AG04449 (cell line): ENCODE measurements around the gene EXD3.

Experiments used
- CTCF ChIA-PET: fragments of 350-600 bp; formaldehyde crosslinking; extraction: SDS; loops from one replicate; lab custom pipeline; 2021; ENCODE audit warnings: antibody characterized with exemption; lab: Yijun Ruan, JAX
- POLR2A ChIA-PET: fragments of 400-600, 350-600 bp; formaldehyde crosslinking; extraction: SDS; loops from one replicate; lab custom pipeline; 2020; ENCODE audit warnings: antibody characterized with exemption, inconsistent platforms; lab: Yijun Ruan, JAX
- DNase-seq: peaks from one replicate; pipeline ENCODE4 v3.0.0-alpha.2; 2010; ENCODE audit warnings: low read depth, low spot score
- H3K4me3 ChIP-seq: 2 replicates; pipeline ENCODE4 v1.5.1; 2011; ENCODE audit warnings: low read depth, mild to moderate bottlenecking, control low read depth, low read length
- TF ChIP-seq, protein P1 (sequence below): IDR thresholded peaks from one replicate; pipeline ENCODE4 v1.5.1; 2011; ENCODE audit warnings: mild to moderate bottlenecking, moderate library complexity, low read length, control low read depth, inconsistent platforms; ENCODE audit not compliant: insufficient read depth; ENCODE audit errors: missing control alignments

The EXD3 gene

DNA sequence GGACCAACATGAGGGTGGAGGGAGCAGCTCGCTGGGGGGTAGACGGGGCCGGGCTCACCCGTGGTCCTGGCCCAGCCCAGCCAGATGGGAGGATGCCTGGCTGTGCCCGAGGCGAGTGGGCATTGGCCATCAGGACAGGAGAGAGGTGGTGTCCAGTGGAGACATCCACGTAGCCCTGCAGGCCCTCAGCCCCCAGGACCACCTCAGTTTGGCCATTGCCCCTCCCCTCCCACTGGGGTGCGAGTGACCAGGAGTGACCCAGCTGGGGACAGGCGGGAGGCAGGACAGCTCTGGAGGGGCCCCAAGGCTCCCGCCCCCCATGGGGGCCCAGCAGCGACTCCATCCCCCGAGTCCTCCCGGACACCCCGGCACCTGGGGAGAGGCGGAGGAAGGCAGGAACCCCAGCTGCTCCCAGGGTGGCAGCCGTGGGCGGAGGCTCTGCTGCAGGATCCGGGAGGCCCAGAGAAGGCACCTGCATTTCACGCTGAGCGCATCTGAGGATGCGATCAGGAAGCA lies 8.5 kb upstream of the EXD3 start:
- ChIA-PET CTCF (interaction anchor here (1.2 to 2.5 kb wide), 3 partner anchors 9 to 14 kb away, joined by 3 to 13 read pairs (median 8); partner anchors contain the start of genes EXD3 and NOXA1), POLR2A (interaction anchor here (0.9 kb wide), 1 partner anchor 9 kb away, joined by 6 read pairs; the partner anchor contains the start of genes EXD3 and NOXA1)
- no peak overlapping the region for H3K4me3 ChIP-seq
- TF ChIP-seq, protein P1, sequence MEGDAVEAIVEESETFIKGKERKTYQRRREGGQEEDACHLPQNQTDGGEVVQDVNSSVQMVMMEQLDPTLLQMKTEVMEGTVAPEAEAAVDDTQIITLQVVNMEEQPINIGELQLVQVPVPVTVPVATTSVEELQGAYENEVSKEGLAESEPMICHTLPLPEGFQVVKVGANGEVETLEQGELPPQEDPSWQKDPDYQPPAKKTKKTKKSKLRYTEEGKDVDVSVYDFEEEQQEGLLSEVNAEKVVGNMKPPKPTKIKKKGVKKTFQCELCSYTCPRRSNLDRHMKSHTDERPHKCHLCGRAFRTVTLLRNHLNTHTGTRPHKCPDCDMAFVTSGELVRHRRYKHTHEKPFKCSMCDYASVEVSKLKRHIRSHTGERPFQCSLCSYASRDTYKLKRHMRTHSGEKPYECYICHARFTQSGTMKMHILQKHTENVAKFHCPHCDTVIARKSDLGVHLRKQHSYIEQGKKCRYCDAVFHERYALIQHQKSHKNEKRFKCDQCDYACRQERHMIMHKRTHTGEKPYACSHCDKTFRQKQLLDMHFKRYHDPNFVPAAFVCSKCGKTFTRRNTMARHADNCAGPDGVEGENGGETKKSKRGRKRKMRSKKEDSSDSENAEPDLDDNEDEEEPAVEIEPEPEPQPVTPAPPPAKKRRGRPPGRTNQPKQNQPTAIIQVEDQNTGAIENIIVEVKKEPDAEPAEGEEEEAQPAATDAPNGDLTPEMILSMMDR = no peak
- DNase-seq = no peak

GRCh38 chr9:137430723-137431415 lies 7.9 kb upstream of the EXD3 start:
- POLR2A ChIA-PET = no interaction called here
- CTCF ChIA-PET = interaction anchor here (1.2 to 2.5 kb wide), 2 partner anchors 8 to 13 kb away, joined by 3 to 13 read pairs; partner anchors contain the start of genes EXD3 and NOXA1
- H3K4me3 ChIP-seq = no peak overlapping the region
- no peak for DNase-seq
- TF ChIP-seq, protein P1 = no peak

- TF ChIP-seq, protein P1 = no peak
- ChIA-PET POLR2A (no interaction called here), CTCF (no interaction called here)
- DNase-seq = no peak
- no peak overlapping the region for H3K4me3 ChIP-seq
Observed at GRCh38 chr9:137429974-137430722, 7.2 kb upstream of the EXD3 start.

DNA sequence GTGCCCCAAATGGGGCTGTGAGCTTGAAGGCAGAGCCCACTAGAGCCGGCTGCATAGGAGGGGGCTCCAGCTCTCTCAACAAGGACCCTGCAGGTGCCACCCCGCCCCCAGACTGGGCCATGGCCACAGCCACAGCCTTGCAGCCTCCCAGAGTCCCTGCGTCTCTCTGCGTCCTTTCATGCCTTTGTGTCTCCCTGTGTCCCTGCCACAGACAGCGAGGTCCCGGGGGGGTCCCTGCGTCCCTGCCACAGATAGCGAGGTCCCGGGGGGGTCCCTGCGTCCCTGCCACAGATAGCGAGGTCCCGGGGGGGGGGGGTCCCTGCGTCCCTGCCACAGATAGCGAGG lies 6.6 kb upstream of the EXD3 start:
- ChIA-PET CTCF (no interaction called here), POLR2A (no interaction called here)
- DNase-seq = no peak
- no peak overlapping the region for H3K4me3 ChIP-seq
- TF ChIP-seq, protein P1 = no peak

- TF ChIP-seq, protein P1 = no peak
- no peak overlapping the region for H3K4me3 ChIP-seq
- POLR2A ChIA-PET = no interaction called here
- DNase-seq = no peak
- CTCF ChIA-PET = no interaction called here
Observed at GRCh38 chr9:137428841-137429545, 6.0 kb upstream of the EXD3 start.

- TF ChIP-seq, protein P1 = no peak
- H3K4me3 ChIP-seq = no peak overlapping the region
- ChIA-PET POLR2A (no interaction called here), CTCF (no interaction called here)
- DNase-seq = no peak
Observed at GRCh38 chr9:137428311-137428630, 5.3 kb upstream of the EXD3 start.
